ENCODE measurements around the gene SERPINA3. TPM values are rescaled to one million over a fixed set of nuclear protein-coding genes. Genes with fewer than 3 reads are reported as not detected.

SERPINA3 gene
- total and polyA plus RNA-seq, 3 donors from 2014 or later = 27.4 to 238 (median 28.2) TPM

- Histone ChIP-seq H3K4me3 (no peak overlapping the region), H3K36me3 (ENCODE audit: low read depth, missing control alignments) (no peaks in the 10 kb centered on the region), H3K27me3 (no peaks in the 10 kb centered on the region), H3K4me1 (peaks cover 10% of the 10 kb centered on the region), H3K9me3 (no peaks in the 10 kb centered on the region), H3K27ac (no peak overlapping the region)
- 86 to 90% methylated on average over 15 to 20 of the region's 20 CpGs for WGBS, 2 donors
- intact Hi-C loops (cut with DNase I; ENCODE audit: low total_unique reads) = no loop called here
- DNase-seq = peak; percentile 11
- TF ChIP-seq POLR2A (IDR thresholded peaks at IDR 0.05) = no peak
- no peak for TF ChIP-seq CTCF (IDR thresholded peaks at IDR 0.05)
Observed at GRCh38 chr14:94569381-94570001, 42.7 kb upstream of the SERPINA3 start.

GRCh38 chr14:94570002-94570400 is 42.2 kb upstream of the SERPINA3 start:
- H3K4me1 ChIP-seq = peaks cover 10% of the 10 kb centered on the region
- H3K36me3 ChIP-seq (ENCODE audit: low read depth, missing control alignments) = no peaks in the 10 kb centered on the region
- WGBS, 2 donors = 96% methylated on average over 6 of the region's 6 CpGs; no CpG with 5 or more reads in 1 of the 2 donors
- DNase-seq = no peak
- intact Hi-C loops (cut with DNase I; ENCODE audit: low total_unique reads) = no loop called here
- TF ChIP-seq CTCF (IDR thresholded peaks at IDR 0.05) = no peak
- TF ChIP-seq POLR2A (IDR thresholded peaks at IDR 0.05) = no peak
- H3K27me3 ChIP-seq = no peaks in the 10 kb centered on the region
- peak overlapping the region in 1 of 2 donors; percentile 76 for H3K27ac ChIP-seq
- no peak overlapping the region for H3K4me3 ChIP-seq
- H3K9me3 ChIP-seq = no peaks in the 10 kb centered on the region

- intact Hi-C loops (cut with DNase I; ENCODE audit: low total_unique reads) = no loop called here
- no peaks in the 10 kb centered on the region for H3K9me3 ChIP-seq
Observed at GRCh38 chr14:94570440-94570839, 41.8 kb upstream of the SERPINA3 start.

GRCh38 chr14:94571395-94571794 is 40.8 kb upstream of the SERPINA3 start:
- peaks cover 10% of the 10 kb centered on the region for H3K4me1 ChIP-seq
- peak; percentile 20 for DNase-seq
- H3K36me3 ChIP-seq (ENCODE audit: low read depth, missing control alignments) = no peaks in the 10 kb centered on the region
- H3K27ac ChIP-seq = peak overlapping the region; percentile 14 to 76
- H3K9me3 ChIP-seq = no peaks in the 10 kb centered on the region
- intact Hi-C loops (cut with DNase I; ENCODE audit: low total_unique reads) = no loop called here
- H3K27me3 ChIP-seq = no peaks in the 10 kb centered on the region
- H3K4me3 ChIP-seq = no peak overlapping the region
- 51 to 57% methylated on average over 6 to 7 of the region's 7 CpGs for WGBS, 2 donors
- TF ChIP-seq POLR2A (IDR thresholded peaks at IDR 0.05) (no peak), CTCF (IDR thresholded peaks at IDR 0.05) (no peak)

More at GRCh38 chr14:94570440-94570839, 41.8 kb upstream of the SERPINA3 start:
- no peak overlapping the region for H3K4me3 ChIP-seq
- peaks cover 10% of the 10 kb centered on the region for H3K4me1 ChIP-seq
- 39 to 47% methylated on average over 8 to 9 of the region's 9 CpGs for WGBS, 2 donors
- TF ChIP-seq POLR2A (IDR thresholded peaks at IDR 0.05) (no peak), CTCF (IDR thresholded peaks at IDR 0.05) (no peak)
- DNase-seq = peak; percentile 24
- H3K36me3 ChIP-seq (ENCODE audit: low read depth, missing control alignments) = no peaks in the 10 kb centered on the region
- H3K27me3 ChIP-seq = no peaks in the 10 kb centered on the region
- H3K27ac ChIP-seq = peak overlapping the region in 1 of 2 donors; percentile 76

GRCh38 chr14:94571950-94572349 is 40.2 kb upstream of the SERPINA3 start:
- 92 to 93% methylated on average over 6 of the region's 6 CpGs for WGBS, 2 donors
- Histone ChIP-seq H3K27ac (peak overlapping the region in 1 of 2 donors; percentile 76), H3K27me3 (no peaks in the 10 kb centered on the region), H3K9me3 (no peaks in the 10 kb centered on the region), H3K4me3 (no peak overlapping the region), H3K4me1 (peaks cover 10% of the 10 kb centered on the region), H3K36me3 (ENCODE audit: low read depth, missing control alignments) (no peaks in the 10 kb centered on the region)
- DNase-seq = peak; percentile 10
- no peak for TF ChIP-seq CTCF (IDR thresholded peaks at IDR 0.05)
- no peak for TF ChIP-seq POLR2A (IDR thresholded peaks at IDR 0.05)
- intact Hi-C loops (cut with DNase I; ENCODE audit: low total_unique reads) = no loop called here

All from testis (tissue), 3 donors.